CD4-positive, alpha-beta T cell treated with Interleukin-2 at 100 ng/mL for 4 hours (primary cell): ENCODE measurements around the gene SLC6A11.

Experiments
- DNase-seq: peaks from one replicate; pipeline ENCODE4 v3.0.0-alpha.2; 2020; ENCODE audit warnings: low spot score

SLC6A11 gene

DNA sequence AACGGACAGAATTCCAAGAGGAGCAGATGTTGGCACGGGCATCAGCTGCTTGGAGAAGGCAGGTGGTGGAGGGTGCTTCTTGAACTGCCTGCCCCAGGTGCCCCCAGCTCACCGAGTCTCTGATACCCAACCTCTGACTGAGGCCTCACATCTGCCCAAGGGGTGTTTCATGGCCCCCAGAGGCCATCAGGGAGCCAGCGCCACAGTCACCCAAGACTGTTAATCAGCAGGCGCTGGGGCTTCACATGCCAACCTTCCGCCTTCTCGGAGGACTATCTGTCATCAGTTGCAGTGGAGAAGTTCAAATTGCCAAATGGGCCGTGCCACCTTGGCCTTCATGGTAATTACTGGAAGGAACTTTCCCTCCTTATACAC, 114.6 kb downstream of the SLC6A11 start:
- no peak for DNase-seq

DNA sequence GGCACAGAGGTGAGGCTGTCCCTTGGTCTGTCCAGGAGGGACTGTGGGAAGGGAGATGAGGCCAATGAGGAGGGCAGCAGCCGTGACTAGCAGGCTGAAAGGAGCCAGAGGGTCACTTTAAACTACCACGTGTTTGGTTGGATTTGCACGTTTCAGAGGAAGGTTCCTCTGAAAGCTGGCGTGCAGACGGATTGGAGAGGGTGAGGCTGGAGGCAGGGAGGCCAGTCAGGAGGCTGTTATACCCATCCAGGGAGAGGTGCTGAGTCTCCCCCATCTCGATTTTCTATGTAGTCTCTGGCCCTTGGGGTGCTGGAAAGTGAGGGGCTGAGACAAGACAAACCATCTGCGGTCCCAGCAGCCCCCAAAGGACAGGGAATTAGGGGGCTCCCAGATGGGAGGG, 116.6 kb downstream of the SLC6A11 start:
- no peak for DNase-seq

DNA sequence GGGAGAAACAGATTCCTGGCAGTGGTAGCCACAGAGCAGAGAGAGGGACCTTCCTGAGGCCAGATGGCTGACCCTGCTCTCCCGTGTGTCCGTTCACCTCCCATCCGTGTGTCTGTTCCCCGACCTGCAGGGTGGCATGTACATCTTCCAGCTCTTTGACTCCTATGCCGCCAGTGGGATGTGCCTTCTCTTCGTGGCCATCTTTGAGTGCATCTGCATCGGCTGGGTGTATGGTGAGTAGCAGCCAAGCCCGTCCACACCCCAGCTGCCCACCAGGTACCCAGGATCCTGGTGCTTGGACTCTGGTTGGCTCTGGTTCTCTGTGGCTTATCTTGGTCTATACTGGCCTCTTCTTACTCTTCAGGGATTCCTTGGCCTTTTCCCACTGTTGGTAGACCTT, 117.0 kb downstream of the SLC6A11 start:
- DNase-seq: no peak

DNA sequence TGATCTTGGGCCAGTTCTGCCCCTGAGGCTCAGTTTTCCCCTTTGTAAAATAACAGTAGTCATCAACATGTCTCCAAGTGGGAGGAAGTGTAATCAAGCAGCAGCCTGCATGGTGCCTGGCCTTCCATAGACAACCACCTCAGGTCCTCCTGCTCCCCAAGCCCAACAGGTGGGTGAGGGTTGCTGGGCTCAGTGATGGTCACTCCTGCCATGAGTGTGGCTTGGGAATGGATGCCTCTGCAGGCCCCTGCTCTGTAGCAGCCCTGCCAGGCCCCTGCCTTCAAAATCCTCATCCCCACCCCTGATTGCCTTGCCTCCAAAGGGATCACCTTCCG, 117.4 kb downstream of the SLC6A11 start:
- no peak for DNase-seq

DNA sequence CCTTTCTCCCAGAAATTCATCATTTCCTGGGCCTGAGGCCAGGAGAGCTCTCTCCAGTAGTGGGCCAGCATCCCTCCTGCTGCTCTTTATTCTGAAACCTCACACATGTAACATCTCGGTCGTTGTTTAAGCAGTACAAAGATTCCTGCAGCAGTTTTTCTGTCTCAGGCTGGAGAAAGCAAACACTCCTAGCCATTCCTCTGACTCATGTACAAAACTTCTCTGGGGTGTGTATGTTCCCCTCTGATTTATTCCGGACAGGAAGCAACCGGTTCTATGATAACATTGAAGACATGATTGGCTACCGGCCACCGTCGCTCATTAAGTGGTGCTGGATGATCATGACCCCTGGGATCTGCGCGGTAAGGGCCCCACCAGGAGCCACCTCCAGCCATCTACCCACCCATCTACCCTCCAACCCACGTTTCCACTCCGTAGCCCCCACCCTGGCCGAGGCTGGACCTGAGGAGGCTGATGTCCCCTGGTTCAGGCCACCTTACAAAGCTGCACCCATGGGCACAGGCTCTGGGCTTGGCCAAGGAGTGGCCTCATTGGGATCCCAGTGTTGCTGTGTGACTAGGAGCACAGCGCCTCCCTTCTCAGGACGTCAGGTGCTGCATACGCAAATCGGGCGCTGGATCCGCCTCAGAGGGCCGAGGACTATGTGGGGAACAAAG, 117.9 kb downstream of the SLC6A11 start:
- DNase-seq: no peak

DNA sequence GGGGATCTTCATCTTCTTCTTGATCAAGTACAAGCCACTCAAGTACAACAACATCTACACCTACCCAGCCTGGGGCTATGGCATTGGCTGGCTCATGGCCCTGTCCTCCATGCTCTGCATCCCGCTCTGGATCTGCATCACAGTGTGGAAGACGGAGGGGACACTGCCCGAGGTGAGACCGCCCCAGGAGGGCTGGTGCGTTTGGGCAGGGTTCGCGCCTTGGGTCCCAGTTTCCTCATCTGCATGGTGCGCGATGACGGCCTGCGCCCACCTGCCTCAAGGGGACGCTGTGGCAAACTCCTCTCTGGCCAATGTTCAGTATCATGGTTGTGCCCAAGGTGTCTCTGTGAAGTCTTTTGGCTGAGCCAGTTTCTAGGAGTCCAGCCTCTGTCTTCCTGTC, 119.0 kb downstream of the SLC6A11 start:
- no peak for DNase-seq

DNA sequence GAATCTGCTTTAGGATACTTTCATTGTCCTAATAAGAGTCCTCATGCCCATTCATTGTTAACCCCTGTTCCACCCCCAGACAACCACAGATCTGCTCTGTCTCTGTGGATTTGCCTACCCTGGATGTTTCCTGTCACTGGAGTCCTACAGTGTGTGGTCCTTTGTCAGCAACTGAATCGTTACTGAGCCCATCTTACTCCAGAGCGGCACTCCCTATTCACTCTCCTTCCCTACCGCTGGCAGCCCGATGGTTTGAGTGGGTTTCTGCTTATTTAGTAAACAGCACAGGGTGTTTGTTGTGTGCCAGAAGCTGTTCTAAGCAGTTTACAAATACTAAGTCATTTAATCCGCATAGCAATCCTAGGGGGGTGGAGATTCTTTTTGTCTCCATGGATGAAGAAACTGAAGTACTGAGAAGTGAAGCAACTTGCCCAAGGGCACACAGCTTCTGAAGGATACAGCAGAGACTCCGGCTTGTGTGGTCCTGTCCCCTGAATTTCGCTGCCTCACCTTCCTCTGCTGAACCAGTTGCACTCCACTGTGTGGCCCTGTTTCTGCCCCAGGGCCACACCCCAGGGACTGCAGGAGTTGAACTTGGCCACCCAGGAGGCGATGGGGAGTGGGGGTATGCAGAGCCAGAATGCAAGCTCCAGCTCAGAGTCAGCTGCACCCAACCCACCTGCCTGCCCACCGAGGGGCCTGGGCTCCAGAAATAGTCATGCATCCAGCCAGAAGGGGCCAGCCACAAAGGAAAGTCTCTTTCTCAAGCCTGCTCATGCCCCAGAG, 120.0 kb downstream of the SLC6A11 start:
- DNase-seq: no peak

DNA sequence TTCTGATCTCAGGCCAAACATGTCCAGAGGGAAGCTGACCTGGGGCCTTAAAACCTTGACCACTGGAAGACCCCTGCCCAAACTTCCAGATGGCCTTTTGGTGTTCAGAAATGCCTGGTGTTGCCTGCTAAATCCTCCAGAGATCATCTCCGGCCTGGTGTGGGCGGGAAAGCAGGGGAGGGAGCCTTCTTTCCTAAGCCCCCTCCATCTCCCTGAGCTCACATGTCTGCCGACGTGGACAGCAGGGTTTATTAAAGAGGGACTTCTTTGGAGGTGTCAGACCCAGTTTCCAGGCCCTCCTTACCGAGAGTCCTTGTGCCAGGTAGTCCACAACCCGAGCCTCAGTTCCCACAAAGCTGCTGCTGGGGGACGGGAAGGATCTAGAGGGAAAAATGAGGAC, 120.7 kb downstream of the SLC6A11 start:
- DNase-seq: no peak

DNA sequence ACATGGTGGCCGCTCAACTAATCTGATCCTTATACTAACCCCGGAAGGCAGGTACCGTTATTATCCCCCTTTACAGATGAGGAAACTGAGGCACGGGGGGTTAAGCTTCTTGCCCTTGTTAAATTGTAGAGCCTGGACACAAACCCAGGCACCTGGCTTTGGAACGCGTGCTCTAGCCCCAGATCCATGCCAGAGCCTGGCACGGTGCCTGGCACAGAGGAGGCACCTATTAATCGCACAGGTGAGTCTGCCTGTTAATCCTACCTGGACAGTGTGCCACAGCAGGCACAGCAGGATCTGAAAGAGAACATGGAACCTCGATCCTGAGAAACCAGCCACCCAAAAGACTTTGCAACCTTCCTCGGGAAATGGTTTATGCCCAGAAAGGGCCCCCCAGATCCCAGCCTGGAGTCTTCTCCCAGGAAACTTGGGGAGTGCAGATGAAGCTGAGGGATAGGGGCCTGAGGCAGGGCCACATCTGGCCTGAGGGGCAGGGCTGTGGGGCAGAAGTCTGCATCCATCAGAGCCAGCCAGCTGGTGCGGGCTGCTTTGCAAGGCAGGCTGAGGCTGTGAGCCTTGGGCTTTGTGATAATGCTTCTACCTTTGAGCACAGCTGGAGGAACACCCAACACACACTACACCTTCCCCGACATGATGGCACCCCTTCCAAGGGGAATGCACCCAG, 121.3 kb downstream of the SLC6A11 start:
- no peak for DNase-seq

DNA sequence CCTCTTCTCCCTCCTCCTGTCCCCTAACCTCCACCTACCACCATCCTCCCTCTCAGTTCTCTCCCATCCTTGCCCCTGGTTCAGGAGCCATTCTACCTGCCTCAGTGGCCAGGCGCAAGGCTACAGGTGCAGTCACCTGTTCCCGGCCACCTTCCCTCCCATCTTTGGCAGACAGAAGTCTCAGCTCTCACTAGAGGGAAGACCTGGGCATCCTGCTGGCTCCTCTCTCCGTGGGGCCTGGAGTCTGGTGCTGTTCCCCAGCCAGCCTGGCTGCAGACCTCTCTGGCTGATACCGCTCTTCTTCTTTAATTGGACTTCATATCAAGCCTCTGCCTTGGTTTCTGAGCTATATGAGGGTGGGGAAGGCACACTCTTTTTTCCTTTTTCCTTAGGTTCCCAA, 123.5 kb downstream of the SLC6A11 start:
- DNase-seq: no peak

DNA sequence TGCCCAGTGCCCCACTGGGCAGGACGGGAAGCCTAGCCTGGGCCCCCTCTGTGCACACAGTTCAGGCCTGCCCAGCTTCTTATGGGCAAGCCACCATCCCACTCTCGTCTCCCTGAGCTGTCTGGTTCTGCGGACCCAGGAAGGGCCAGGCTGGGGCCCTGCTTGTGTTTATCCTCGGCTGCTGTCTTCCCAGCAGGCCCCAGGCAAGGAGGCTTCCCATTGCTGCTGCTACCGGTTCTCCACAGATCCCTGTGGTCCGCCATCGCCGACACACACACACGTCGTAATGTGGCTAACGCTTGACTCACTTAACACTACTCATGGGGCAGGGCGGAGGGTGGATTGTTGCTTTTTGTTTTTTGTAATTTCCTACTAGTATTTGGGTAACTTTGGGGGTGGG, 124.1 kb downstream of the SLC6A11 start:
- no peak for DNase-seq

DNA sequence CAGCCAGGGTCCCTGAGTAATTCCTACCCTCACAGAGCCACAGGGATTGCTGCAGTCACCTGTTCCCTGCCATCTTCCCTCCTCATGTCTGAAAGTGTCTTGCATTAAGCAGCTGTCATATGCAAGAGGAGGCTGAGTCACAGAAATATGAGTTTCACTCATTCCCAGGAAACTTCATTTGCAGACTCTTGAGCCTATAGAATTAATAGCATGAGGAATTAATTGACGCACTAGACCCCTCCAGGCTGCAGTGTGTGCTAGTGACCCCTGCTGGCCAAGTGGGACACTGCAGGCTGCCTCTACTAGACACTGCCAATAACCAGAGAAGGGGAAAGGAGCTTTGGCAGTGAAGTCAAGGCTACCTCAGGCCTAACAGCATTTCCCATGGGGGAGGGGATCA, 125.9 kb downstream of the SLC6A11 start:
- peak; percentile 1 for DNase-seq

DNA sequence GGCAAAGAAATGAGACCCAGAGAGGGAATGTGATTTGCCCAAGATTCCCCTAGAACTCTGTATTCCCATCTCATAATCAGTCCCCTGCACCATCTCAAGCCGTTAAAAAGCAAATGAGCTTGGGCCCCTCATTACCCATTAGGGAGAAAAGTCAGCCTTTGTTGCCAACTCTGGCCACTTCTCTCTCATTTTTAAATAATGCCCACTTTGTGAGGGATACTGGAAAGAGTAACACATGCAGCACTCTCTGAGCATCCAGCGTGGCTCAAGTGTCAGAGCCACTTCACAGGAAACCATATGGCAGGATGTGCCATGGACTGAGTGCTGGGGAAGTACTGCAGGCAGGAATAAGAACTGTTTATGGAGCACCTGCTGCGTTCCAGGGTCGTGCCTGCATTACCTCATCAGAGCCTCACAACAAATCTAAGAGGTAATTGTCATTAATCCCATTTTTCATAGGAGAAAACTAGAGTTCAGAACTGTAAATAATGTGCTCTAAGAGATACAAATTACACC, 126.7 kb downstream of the SLC6A11 start:
- DNase-seq: no peak

DNA sequence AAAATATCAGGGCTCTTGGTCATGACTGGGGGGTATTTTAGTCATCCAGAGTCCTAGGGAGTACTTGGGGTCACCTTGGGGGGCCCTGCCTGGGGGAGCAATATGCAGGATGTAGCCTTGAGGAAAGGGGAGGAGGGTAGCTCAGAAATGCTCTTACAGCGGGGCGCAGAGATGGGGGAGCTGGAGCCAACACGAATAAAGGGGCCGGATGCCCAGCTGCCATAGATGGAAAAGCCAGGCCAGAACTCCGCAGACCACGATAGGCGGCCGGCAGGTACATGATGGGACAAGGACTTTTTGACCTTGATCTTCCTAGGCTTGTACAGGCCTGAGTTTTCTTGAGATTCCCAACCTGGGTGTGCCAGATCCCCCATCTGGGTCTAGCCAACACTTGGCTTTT, 128.8 kb downstream of the SLC6A11 start:
- no peak for DNase-seq

DNA sequence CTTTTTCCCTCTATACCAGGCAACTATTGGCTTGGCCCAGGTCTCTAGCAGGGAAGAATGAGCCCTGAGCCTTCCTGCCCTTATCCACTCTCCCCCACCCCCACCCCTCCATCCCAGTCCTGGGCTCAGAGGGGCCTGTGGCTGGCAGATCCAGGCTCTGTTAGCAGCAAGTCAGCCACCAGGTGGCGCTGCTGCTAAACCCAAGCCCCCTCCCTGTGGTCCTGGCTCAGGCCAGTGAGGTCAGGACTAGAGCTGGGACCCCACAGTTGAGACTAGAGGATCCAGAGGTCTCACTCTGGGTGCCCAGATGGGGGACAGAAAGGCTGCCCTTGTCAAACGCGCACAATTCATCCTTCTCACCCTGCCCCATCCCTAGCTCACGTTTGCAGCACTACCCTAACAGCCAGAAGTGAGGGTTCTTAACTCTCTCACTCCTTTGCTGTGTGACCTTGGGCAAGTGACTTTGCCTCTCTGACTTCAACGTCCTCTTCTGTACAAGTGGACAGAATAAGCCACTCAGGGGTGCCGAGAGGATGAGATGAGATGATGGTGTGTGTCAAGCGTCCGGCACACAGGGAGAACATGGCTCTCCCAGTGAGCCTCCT, 129.8 kb downstream of the SLC6A11 start:
- peak; percentile 11 for DNase-seq

DNA sequence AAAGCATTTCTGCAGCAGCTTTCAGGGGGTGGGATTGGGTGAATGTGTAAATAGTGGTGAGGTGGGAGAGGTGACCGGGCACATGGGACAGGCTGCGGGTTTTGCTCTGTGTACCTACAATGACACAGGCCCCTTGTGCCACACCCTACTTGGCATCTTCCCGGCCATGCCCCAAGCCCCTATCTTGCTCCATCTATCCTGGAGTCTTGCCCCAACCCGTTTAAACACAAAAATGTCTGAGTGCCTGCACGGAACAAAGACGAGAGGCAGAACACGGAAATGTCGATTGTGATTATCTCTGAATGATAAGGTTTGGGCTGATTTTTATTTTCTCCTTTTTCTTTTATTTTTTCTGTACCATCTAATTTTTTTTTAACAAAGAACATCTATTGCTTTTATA, 130.5 kb downstream of the SLC6A11 start:
- no peak for DNase-seq

DNA sequence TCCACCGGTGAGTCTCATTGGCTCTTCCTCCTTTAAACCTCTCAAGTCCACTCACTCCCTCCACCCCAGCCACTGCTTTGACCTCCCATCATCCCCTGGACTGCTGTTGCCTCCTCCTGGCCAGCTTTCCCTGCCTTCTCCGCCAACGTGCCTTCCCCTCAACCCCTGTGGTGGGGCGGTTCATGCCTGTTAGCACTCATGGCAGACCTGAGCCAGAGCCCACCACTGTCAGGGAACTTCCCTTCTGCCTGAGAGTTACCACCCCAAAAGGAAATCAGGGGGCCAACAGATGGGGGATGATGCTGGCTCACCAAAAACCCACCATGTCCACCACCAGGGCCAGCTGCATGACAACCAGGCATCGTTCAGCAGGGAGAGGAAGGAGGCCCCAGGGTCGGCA, 132.3 kb downstream of the SLC6A11 start:
- DNase-seq: no peak

DNA sequence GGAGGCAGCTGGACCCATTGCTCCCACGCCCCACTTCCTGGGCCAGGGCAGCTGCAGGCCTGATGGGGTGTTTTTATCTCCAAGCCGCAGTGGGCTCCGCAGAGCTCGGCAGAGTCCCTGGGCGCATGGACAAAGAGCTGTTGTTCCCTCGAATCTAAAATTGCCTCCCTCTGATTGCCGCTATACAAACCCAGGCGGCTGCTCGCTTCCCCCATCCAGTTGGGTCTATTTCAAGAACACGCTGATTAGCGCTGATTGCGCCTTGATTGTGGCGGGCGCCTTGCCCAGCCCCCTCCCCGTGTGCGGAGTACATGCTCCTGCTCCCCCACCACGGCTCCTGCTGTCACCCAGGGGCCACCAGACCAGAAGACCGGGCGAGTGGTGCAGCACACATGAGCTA, 133.2 kb downstream of the SLC6A11 start:
- no peak for DNase-seq

DNA sequence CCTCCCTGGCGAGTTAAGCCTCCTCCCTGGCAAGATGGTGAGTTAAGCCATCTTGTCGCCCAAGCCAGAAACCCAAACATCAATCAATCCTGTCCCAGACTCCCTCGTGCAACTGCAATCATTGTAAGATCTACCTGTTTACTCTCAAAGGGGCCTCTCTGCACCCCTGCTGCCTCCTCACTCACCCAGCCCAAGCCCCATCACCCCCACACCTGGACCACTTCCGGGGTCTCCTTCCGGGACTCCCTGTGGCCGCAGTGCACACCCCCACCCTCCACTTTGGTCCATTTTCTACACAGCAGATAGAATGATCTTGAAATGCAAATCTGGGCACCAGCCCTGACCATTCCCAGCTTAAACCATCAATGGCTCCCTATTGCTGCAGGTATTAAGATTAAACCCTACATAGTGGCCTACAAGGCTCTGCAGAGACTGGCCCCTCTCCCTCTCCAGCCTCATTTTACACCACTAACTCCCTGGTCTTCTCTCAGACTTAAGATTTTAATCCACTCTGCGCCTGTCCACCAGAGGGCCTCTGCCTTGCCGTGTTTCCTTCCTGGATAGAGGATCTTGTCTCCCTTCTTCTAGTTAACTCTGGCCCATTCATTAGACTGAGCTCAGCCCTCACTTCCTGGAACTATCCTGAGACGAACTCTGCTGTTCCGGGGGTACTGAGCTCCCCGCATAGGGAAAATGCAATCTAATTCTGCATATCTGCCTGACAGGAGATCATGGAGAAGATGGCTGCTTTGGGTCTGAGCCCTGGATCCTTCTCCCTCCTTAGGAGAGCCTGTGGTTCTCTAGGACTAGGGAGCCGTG, 134.7 kb downstream of the SLC6A11 start:
- DNase-seq: no peak

DNA sequence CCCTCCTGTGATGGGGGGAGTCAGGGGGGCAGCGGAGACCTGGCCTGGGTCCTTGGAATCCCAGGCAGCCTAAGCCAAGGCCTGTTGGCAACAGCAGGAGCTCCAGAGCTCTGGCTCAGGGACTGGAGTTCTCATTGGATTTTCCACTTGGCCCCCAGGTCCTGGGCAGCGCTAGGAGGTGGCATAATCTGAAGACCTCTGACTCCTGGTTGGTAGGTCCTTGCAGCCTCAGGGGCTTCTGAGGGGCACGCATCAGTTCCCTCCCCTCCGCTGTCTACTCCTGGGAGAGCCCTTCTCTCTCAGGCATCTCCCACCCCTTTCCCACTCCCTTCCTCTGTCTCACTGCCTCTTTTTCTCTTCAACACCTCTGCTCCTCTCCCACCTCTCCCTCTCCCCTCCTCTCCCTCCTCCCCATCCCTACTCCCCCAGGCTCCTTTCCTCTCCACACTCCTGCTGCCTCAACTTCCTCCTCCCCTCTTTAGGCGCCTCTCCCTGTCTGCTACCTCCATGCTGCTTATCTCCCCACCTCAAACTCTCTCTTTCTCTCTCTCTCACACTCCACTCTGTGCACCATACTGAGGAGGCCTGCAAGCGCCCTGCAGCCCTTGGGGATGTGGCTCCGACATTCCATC, 135.4 kb downstream of the SLC6A11 start:
- no peak for DNase-seq

DNA sequence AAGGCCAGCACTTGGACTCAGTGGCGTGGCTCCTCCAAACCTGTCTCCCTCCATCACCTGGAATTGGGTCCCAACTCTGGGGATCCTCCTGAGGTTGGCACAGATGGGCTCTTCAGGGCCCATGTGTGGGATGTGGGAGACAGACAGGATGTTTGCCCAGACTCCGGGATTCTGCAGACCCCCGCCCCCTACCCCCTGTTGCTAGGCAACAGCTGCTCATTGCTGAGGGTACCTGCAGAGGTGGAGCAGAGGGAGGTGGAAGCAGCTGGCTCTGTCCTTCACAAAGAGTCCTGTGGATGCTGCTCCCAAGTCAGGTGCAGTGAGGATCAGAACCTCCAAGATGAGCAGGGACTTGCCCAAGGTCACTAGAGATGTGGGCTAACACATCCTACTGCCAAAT, 136.5 kb downstream of the SLC6A11 start:
- no peak for DNase-seq
